HepG2 (cell line): Measurements from ENCODE around the gene INPP5E.

Experiments
- ATF1 ChIP-seq: IDR thresholded peaks from 2 replicates; pipeline ENCODE4 v1.6.1; 2016; ENCODE audit warnings: mild to moderate bottlenecking, control low read depth
- CHD2 ChIP-seq: IDR thresholded peaks from 2 replicates; pipeline ENCODE4 v1.6.1; 2011; ENCODE audit warnings: low read depth, low read length, improper control_type of control experiment
- CTCF ChIP-seq: sonication (generic); formaldehyde crosslinking; IDR thresholded peaks from 2 replicates; pipeline ENCODE4 v1.5.0; 2020; ENCODE audit warnings: mild to moderate bottlenecking, missing genetic modification reagents, moderate library complexity
- EZH2 ChIP-seq: conservative IDR thresholded peaks from 2 replicates; pipeline ENCODE4 v1.6.1; 2012; ENCODE audit warnings: mild to moderate bottlenecking, low read depth, low read length, moderate library complexity
- HDAC2 ChIP-seq: sonication (generic); formaldehyde crosslinking; IDR thresholded peaks from 2 replicates; pipeline ENCODE4 v1.4.0; 2020; ENCODE audit warnings: missing genetic modification reagents
- MTA3 ChIP-seq: sonication (generic); formaldehyde crosslinking; IDR thresholded peaks from 2 replicates; pipeline ENCODE4 v1.4.0; 2020; ENCODE audit warnings: missing genetic modification reagents
- POLR2AphosphoS5 ChIP-seq: IDR thresholded peaks from 2 replicates; pipeline ENCODE4 v1.6.1; 2012; ENCODE audit warnings: low read depth, low read length
- RFX1 ChIP-seq: fragments of 450-650 bp; IDR thresholded peaks from 2 replicates; pipeline ENCODE4 v1.6.1; 2017
- ZBTB20 ChIP-seq: sonication (generic); formaldehyde crosslinking; IDR thresholded peaks from 2 replicates; pipeline ENCODE4 v1.8.1; 2023; ENCODE audit warnings: missing genetic modification reagents, low read depth, mild to moderate bottlenecking, borderline replicate concordance
- ZNF232 ChIP-seq: sonication (generic); formaldehyde crosslinking; IDR thresholded peaks from 2 replicates; pipeline ENCODE4 v1.4.0; 2020; ENCODE audit warnings: missing genetic modification reagents, borderline replicate concordance

GRCh38 chr9:136396219-136396515 lies 43.5 kb downstream of the INPP5E start:
- TF ChIP-seq CHD2 (no peak), ZBTB20 (CRISPR knock-in tag) (no peak), ATF1 (CRISPR knock-in tag) (no peak), HDAC2 (CRISPR knock-in tag) (no peak), EZH2 (no peak), MTA3 (CRISPR knock-in tag) (no peak), ZNF232 (CRISPR knock-in tag) (no peak), CTCF (CRISPR knock-in tag) (no peak), POLR2AphosphoS5 (no peak), RFX1 (no peak)
